PC-3 (cell line): Measurements from ENCODE around the gene SLC4A9.
A peak's percentile ranks its signal among the peaks of the same experiment; 100 is the strongest.

Source experiments
- CTCF ChIP-seq: fragments of 300-600 bp; sonication (generic); conservative IDR thresholded peaks from 2 replicates; pipeline ENCODE4 v1.5.1; 2017; ENCODE audit warnings: antibody characterized with exemption, low read depth, mild to moderate bottlenecking, low read length
- EZH2phosphoT487 ChIP-seq: fragments of 300-600 bp; sonication (generic); IDR thresholded peaks from 2 replicates; pipeline ENCODE4 v1.6.1; 2018; ENCODE audit warnings: mild to moderate bottlenecking, antibody characterized with exemption, low read length, borderline replicate concordance

GRCh38 chr5:140372971-140373487 lies 13.0 kb downstream of the SLC4A9 start:
- TF ChIP-seq CTCF (peak; percentile 83), EZH2phosphoT487 (no peak)
